Activated naive CD4-positive, alpha-beta T cell treated with anti-CD3 and anti-CD28 coated beads, Interleukin-2, amount 50 U/mL, for 24 hours (primary cell): ENCODE data around the gene HAUS8.

Source experiments
- H3K27ac Mint-ChIP-seq: one replicate; pipeline ENCODE4 v1.8.0; 2021; ENCODE audit warnings: mild to moderate bottlenecking, mixed read lengths
- H3K27me3 Mint-ChIP-seq: one replicate; pipeline ENCODE4 v1.8.0; 2021; ENCODE audit warnings: mixed read lengths
- H3K36me3 Mint-ChIP-seq: one replicate; pipeline ENCODE4 v1.8.0; 2021; ENCODE audit warnings: mixed read lengths
- H3K4me1 Mint-ChIP-seq: one replicate; pipeline ENCODE4 v1.8.0; 2021; ENCODE audit warnings: mixed read lengths
- H3K4me3 Mint-ChIP-seq: one replicate; pipeline ENCODE4 v1.8.0; 2021; ENCODE audit warnings: mild to moderate bottlenecking, mixed read lengths
- H3K9me3 Mint-ChIP-seq: one replicate; pipeline ENCODE4 v1.8.0; 2021; ENCODE audit warnings: mixed read lengths

Gene HAUS8

DNA sequence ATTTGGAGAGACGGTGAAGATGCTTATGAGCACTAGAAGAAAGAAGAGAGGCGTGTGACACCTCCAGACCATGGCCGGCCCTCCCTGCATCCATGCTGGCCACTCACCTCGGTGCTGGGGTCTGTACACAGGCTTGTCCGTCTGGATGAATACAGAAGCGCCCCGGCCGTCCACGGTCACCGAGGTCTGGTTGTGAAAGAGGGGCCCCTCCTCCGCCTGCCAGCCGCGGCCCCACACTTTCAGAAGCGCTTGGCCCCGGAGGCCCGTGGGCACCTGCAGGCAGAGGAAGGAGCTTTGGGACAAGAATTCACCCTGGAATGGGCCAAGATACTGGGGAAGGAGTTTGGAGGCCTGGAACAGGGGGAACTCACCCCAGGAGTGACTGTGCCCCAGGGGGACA is 63.8 kb downstream of the HAUS8 start:
- Mint-ChIP-seq H3K27me3 (no peaks in the 10 kb centered on the region), H3K27ac (no peak overlapping the region), H3K9me3 (no peaks in the 10 kb centered on the region), H3K4me1 (no peaks in the 10 kb centered on the region), H3K36me3 (no peaks in the 10 kb centered on the region), H3K4me3 (no peak overlapping the region)

GRCh38 chr19:17006579-17006978 is 68.7 kb downstream of the HAUS8 start:
- H3K27ac Mint-ChIP-seq: no peak overlapping the region
- H3K36me3 Mint-ChIP-seq: no peaks in the 10 kb centered on the region
- no peaks in the 10 kb centered on the region for H3K9me3 Mint-ChIP-seq
- no peak overlapping the region for H3K4me3 Mint-ChIP-seq
- H3K4me1 Mint-ChIP-seq: peaks cover 11% of the 10 kb centered on the region
- H3K27me3 Mint-ChIP-seq: no peaks in the 10 kb centered on the region

- H3K9me3 Mint-ChIP-seq: no peaks in the 10 kb centered on the region
- H3K27me3 Mint-ChIP-seq: no peaks in the 10 kb centered on the region
- H3K4me1 Mint-ChIP-seq: peaks cover 26% of the 10 kb centered on the region
- H3K36me3 Mint-ChIP-seq: no peaks in the 10 kb centered on the region
- no peak overlapping the region for H3K4me3 Mint-ChIP-seq
- H3K27ac Mint-ChIP-seq: no peak overlapping the region
Measured at GRCh38 chr19:17005000-17005399, 70.3 kb downstream of the HAUS8 start.

- Mint-ChIP-seq H3K9me3 (no peaks in the 10 kb centered on the region), H3K4me3 (no peak overlapping the region), H3K27me3 (no peaks in the 10 kb centered on the region), H3K27ac (no peak overlapping the region), H3K36me3 (no peaks in the 10 kb centered on the region), H3K4me1 (peaks cover 26% of the 10 kb centered on the region)
Measured at GRCh38 chr19:17004386-17004785, 70.9 kb downstream of the HAUS8 start.

DNA sequence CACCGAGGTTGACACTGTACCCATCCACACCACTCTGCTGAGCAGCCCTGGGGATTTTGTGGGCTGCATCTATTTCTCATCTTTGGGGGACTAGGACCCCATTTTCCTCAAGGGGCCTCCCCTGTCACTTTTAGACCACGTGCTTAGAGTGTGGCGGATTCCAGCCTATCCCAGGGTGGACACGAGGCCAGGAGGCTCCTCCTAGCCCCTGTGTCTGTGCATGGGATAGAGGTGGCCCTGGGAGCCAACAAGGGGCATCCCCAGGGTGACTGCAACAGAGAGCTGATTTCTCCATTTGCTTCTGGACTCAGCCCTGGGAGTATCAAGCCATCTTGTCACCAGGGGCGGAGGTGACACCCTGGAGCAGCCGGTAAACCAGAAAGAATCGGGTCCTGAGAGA is 72.8 kb downstream of the HAUS8 start:
- no peaks in the 10 kb centered on the region for H3K36me3 Mint-ChIP-seq
- H3K27ac Mint-ChIP-seq: no peak overlapping the region
- H3K9me3 Mint-ChIP-seq: peaks cover 5% of the 10 kb centered on the region
- H3K27me3 Mint-ChIP-seq: no peaks in the 10 kb centered on the region
- H3K4me3 Mint-ChIP-seq: no peak overlapping the region
- peaks cover 26% of the 10 kb centered on the region for H3K4me1 Mint-ChIP-seq

GRCh38 chr19:17001603-17002183 is 73.6 kb downstream of the HAUS8 start:
- H3K27me3 Mint-ChIP-seq: no peaks in the 10 kb centered on the region
- peaks cover 26% of the 10 kb centered on the region for H3K4me1 Mint-ChIP-seq
- H3K27ac Mint-ChIP-seq: peak overlapping the region; percentile 89
- peaks cover 5% of the 10 kb centered on the region for H3K9me3 Mint-ChIP-seq
- H3K4me3 Mint-ChIP-seq: peak overlapping the region; percentile 62
- H3K36me3 Mint-ChIP-seq: no peaks in the 10 kb centered on the region
